Measurements from ENCODE around the gene HPS1.

- TF ChIP-seq CTCF (conservative IDR thresholded peaks at IDR 0.05) (no peak), ZFX (IDR thresholded peaks at IDR 0.05) (no peak)
These were observed 27.9 kb downstream of the HPS1 start for GRCh38 chr10:98418665-98419468.

Measured in C4-2B (cell line).